ENCODE results near the gene FBXO42.

GRCh38 chr1:16196874-16197273, 155.4 kb downstream of the FBXO42 start:
- TF ChIP-seq CTCF (IDR thresholded peaks at IDR 0.05) (no peak), POLR2A (IDR thresholded peaks at IDR 0.05) (no peak)
